ENCODE measurements around the gene ITPR1. TPM values are rescaled to one million over a fixed set of nuclear protein-coding genes. Genes with fewer than 3 reads are reported as not detected.

Gene ITPR1
- total and polyA plus RNA-seq, 3 experiments from 2014 or later: 14.9 to 85.8 (median 82.6) TPM

- ChIA-PET CTCF (interaction anchor here (0.9 to 1.2 kb wide), 3 partner anchors 14 to 34 kb away, joined by 3 read pairs; no protein-coding TSS in a partner anchor), POLR2A (interaction anchor here (1.3 kb wide), 1 partner anchor 110 kb away, joined by 3 read pairs; no protein-coding TSS in a partner anchor)
- Histone ChIP-seq H3K36me3 (ENCODE audit: insufficient read depth, low read length) (no peaks in the 10 kb centered on the region), H3K4me1 (ENCODE audit: insufficient read depth, low read length) (peaks cover 25% of the 10 kb centered on the region), H3K27ac (ENCODE audit: low read depth, low read length) (peak overlapping the region; percentile 93), H3K4me3 (ENCODE audit: low read length) (peak overlapping the region; percentile 79), H3K9me3 (ENCODE audit: low read length) (no peaks in the 10 kb centered on the region), H3K27me3 (ENCODE audit: insufficient read depth, low read length, poor library complexity, severe bottlenecking) (no peaks in the 10 kb centered on the region)
- peaks cover 0 to 16% (median 3%) of the 10 kb centered on the region in 3 donors for H3K36me3 Mint-ChIP-seq
- H3K27me3 Mint-ChIP-seq: peaks cover 0 to 4% of the 10 kb centered on the region in 2 donors
- H3K27ac Mint-ChIP-seq: peak overlapping the region; percentile 81 to 99 (median 95)
- DNase-seq: no peak
- peaks cover 3 to 11% (median 8%) of the 10 kb centered on the region in 5 donors for H3K9me3 Mint-ChIP-seq
- peaks cover 28 to 36% (median 31%) of the 10 kb centered on the region in 3 donors for H3K4me1 Mint-ChIP-seq
- peak overlapping the region; percentile 38 to 87 (median 84) for H3K4me3 Mint-ChIP-seq
Observed at GRCh38 chr3:4866866-4867265, 373.7 kb downstream of the ITPR1 start.

- H3K4me1 Mint-ChIP-seq: peaks cover 0 to 2% (median 0%) of the 10 kb centered on the region in 3 donors
- no peaks in the 10 kb centered on the region for H3K9me3 Mint-ChIP-seq
- H3K9me3 ChIP-seq (ENCODE audit: low read length): no peaks in the 10 kb centered on the region
- no peaks in the 10 kb centered on the region for H3K4me1 ChIP-seq (ENCODE audit: insufficient read depth, low read length)
- no peak overlapping the region for H3K27ac ChIP-seq (ENCODE audit: low read depth, low read length)
- H3K27me3 Mint-ChIP-seq: no peaks in the 10 kb centered on the region
- DNase-seq: no peak
- H3K27ac Mint-ChIP-seq: no peak overlapping the region
- ChIA-PET POLR2A (no interaction called here), CTCF (no interaction called here)
- no peak overlapping the region for H3K4me3 Mint-ChIP-seq
- H3K27me3 ChIP-seq (ENCODE audit: insufficient read depth, low read length, poor library complexity, severe bottlenecking): no peaks in the 10 kb centered on the region
- no peaks in the 10 kb centered on the region for H3K36me3 Mint-ChIP-seq
- H3K36me3 ChIP-seq (ENCODE audit: insufficient read depth, low read length): no peaks in the 10 kb centered on the region
- H3K4me3 ChIP-seq (ENCODE audit: low read length): no peak overlapping the region
Observed at GRCh38 chr3:4877173-4877787, 384.1 kb downstream of the ITPR1 start.

GRCh38 chr3:4880850-4881249 lies 387.7 kb downstream of the ITPR1 start:
- DNase-seq: no peak
- no peaks in the 10 kb centered on the region for H3K36me3 Mint-ChIP-seq
- no peaks in the 10 kb centered on the region for H3K4me1 Mint-ChIP-seq
- Histone ChIP-seq H3K4me3 (ENCODE audit: low read length) (no peak overlapping the region), H3K9me3 (ENCODE audit: low read length) (no peaks in the 10 kb centered on the region), H3K27ac (ENCODE audit: low read depth, low read length) (no peak overlapping the region), H3K4me1 (ENCODE audit: insufficient read depth, low read length) (no peaks in the 10 kb centered on the region), H3K27me3 (ENCODE audit: insufficient read depth, low read length, poor library complexity, severe bottlenecking) (no peaks in the 10 kb centered on the region), H3K36me3 (ENCODE audit: insufficient read depth, low read length) (no peaks in the 10 kb centered on the region)
- no peaks in the 10 kb centered on the region for H3K9me3 Mint-ChIP-seq
- ChIA-PET CTCF (interaction anchor here (0.9 to 1.2 kb wide), 3 partner anchors 11 to 59 kb away, joined by 3 read pairs; no protein-coding TSS in a partner anchor), POLR2A (no interaction called here)
- no peak overlapping the region for H3K4me3 Mint-ChIP-seq
- H3K27me3 Mint-ChIP-seq: no peaks in the 10 kb centered on the region
- H3K27ac Mint-ChIP-seq: no peak overlapping the region

GRCh38 chr3:4882548-4882947 lies 389.4 kb downstream of the ITPR1 start:
- CTCF ChIA-PET: no interaction called here
- POLR2A ChIA-PET: no interaction called here
- Mint-ChIP-seq H3K9me3 (no peaks in the 10 kb centered on the region), H3K36me3 (no peaks in the 10 kb centered on the region), H3K4me3 (no peak overlapping the region), H3K27me3 (no peaks in the 10 kb centered on the region), H3K27ac (no peak overlapping the region), H3K4me1 (no peaks in the 10 kb centered on the region)
- Histone ChIP-seq H3K27me3 (ENCODE audit: insufficient read depth, low read length, poor library complexity, severe bottlenecking) (no peaks in the 10 kb centered on the region), H3K4me3 (ENCODE audit: low read length) (no peak overlapping the region), H3K9me3 (ENCODE audit: low read length) (no peaks in the 10 kb centered on the region), H3K27ac (ENCODE audit: low read depth, low read length) (no peak overlapping the region), H3K36me3 (ENCODE audit: insufficient read depth, low read length) (no peaks in the 10 kb centered on the region), H3K4me1 (ENCODE audit: insufficient read depth, low read length) (no peaks in the 10 kb centered on the region)
- no peak for DNase-seq

- CTCF ChIA-PET: no interaction called here
- Mint-ChIP-seq H3K27ac (no peak overlapping the region), H3K4me1 (no peaks in the 10 kb centered on the region), H3K9me3 (no peaks in the 10 kb centered on the region), H3K27me3 (no peaks in the 10 kb centered on the region), H3K36me3 (no peaks in the 10 kb centered on the region), H3K4me3 (no peak overlapping the region)
- DNase-seq: no peak
- Histone ChIP-seq H3K4me1 (ENCODE audit: insufficient read depth, low read length) (no peaks in the 10 kb centered on the region), H3K27me3 (ENCODE audit: insufficient read depth, low read length, poor library complexity, severe bottlenecking) (no peaks in the 10 kb centered on the region), H3K27ac (ENCODE audit: low read depth, low read length) (no peak overlapping the region), H3K36me3 (ENCODE audit: insufficient read depth, low read length) (no peaks in the 10 kb centered on the region), H3K9me3 (ENCODE audit: low read length) (no peaks in the 10 kb centered on the region), H3K4me3 (ENCODE audit: low read length) (no peak overlapping the region)
- POLR2A ChIA-PET: no interaction called here
Observed at GRCh38 chr3:4883011-4883410, 389.9 kb downstream of the ITPR1 start.

- no peaks in the 10 kb centered on the region for H3K27me3 ChIP-seq (ENCODE audit: insufficient read depth, low read length, poor library complexity, severe bottlenecking)
- no peak overlapping the region for H3K4me3 Mint-ChIP-seq
- no peak for DNase-seq
- ChIA-PET CTCF (no interaction called here), POLR2A (no interaction called here)
- H3K4me1 ChIP-seq (ENCODE audit: insufficient read depth, low read length): peaks cover 17% of the 10 kb centered on the region
- H3K9me3 ChIP-seq (ENCODE audit: low read length): no peaks in the 10 kb centered on the region
- H3K27me3 Mint-ChIP-seq: no peaks in the 10 kb centered on the region
- no peaks in the 10 kb centered on the region for H3K36me3 ChIP-seq (ENCODE audit: insufficient read depth, low read length)
- H3K36me3 Mint-ChIP-seq: no peaks in the 10 kb centered on the region
- H3K4me1 Mint-ChIP-seq: peaks cover 16 to 17% (median 16%) of the 10 kb centered on the region in 3 donors
- H3K4me3 ChIP-seq (ENCODE audit: low read length): no peak overlapping the region
- no peak overlapping the region for H3K27ac ChIP-seq (ENCODE audit: low read depth, low read length)
- H3K27ac Mint-ChIP-seq: no peak overlapping the region
- no peaks in the 10 kb centered on the region for H3K9me3 Mint-ChIP-seq
Observed at GRCh38 chr3:4884888-4885287, 391.7 kb downstream of the ITPR1 start.

GRCh38 chr3:4885316-4885715 lies 392.2 kb downstream of the ITPR1 start:
- ChIA-PET POLR2A (no interaction called here), CTCF (no interaction called here)
- no peaks in the 10 kb centered on the region for H3K36me3 Mint-ChIP-seq
- H3K27me3 ChIP-seq (ENCODE audit: insufficient read depth, low read length, poor library complexity, severe bottlenecking): no peaks in the 10 kb centered on the region
- DNase-seq: no peak
- no peak overlapping the region for H3K27ac ChIP-seq (ENCODE audit: low read depth, low read length)
- no peaks in the 10 kb centered on the region for H3K9me3 ChIP-seq (ENCODE audit: low read length)
- H3K36me3 ChIP-seq (ENCODE audit: insufficient read depth, low read length): no peaks in the 10 kb centered on the region
- no peak overlapping the region for H3K27ac Mint-ChIP-seq
- H3K4me1 ChIP-seq (ENCODE audit: insufficient read depth, low read length): peaks cover 20% of the 10 kb centered on the region
- no peaks in the 10 kb centered on the region for H3K27me3 Mint-ChIP-seq
- no peak overlapping the region for H3K4me3 ChIP-seq (ENCODE audit: low read length)
- peaks cover 16 to 19% (median 18%) of the 10 kb centered on the region in 3 donors for H3K4me1 Mint-ChIP-seq
- no peaks in the 10 kb centered on the region for H3K9me3 Mint-ChIP-seq
- H3K4me3 Mint-ChIP-seq: no peak overlapping the region

GRCh38 chr3:4886448-4886847 lies 393.3 kb downstream of the ITPR1 start:
- H3K9me3 Mint-ChIP-seq: no peaks in the 10 kb centered on the region
- Histone ChIP-seq H3K27ac (ENCODE audit: low read depth, low read length) (no peak overlapping the region), H3K36me3 (ENCODE audit: insufficient read depth, low read length) (no peaks in the 10 kb centered on the region), H3K9me3 (ENCODE audit: low read length) (no peaks in the 10 kb centered on the region), H3K4me3 (ENCODE audit: low read length) (no peak overlapping the region), H3K27me3 (ENCODE audit: insufficient read depth, low read length, poor library complexity, severe bottlenecking) (no peaks in the 10 kb centered on the region), H3K4me1 (ENCODE audit: insufficient read depth, low read length) (peaks cover 20% of the 10 kb centered on the region)
- no peak overlapping the region for H3K4me3 Mint-ChIP-seq
- no peaks in the 10 kb centered on the region for H3K27me3 Mint-ChIP-seq
- H3K4me1 Mint-ChIP-seq: peaks cover 16 to 19% (median 18%) of the 10 kb centered on the region in 3 donors
- no peaks in the 10 kb centered on the region for H3K36me3 Mint-ChIP-seq
- POLR2A ChIA-PET: no interaction called here
- DNase-seq: no peak
- CTCF ChIA-PET: no interaction called here
- peak overlapping the region in 1 of 8 donors; percentile 2 for H3K27ac Mint-ChIP-seq

Data from CD8-positive, alpha-beta memory T cell (primary cell).